Spleen (tissue), 7 donors: ENCODE measurements around the gene NT5DC4.

Source experiments
- CTCF ChIP-seq, 11 experiments: fragments of 200-600 bp in 7 of 11; fragments of 450-650 bp in 4 of 11; sonication (generic) in 4 of 11; IDR thresholded peaks in 8 of 11; conservative IDR thresholded peaks in 3 of 11; 1 replicate in 7 of 11; 2 replicates in 4 of 11; pipeline versions ENCODE4 v1.4.0 to v1.8.0; 2016 to 2021; ENCODE audit warnings: antibody characterized with exemption in 11 of 11, inconsistent platforms in 4 of 11, mild to moderate bottlenecking in 1 of 11
- POLR2A ChIP-seq, 3 donors: fragments of 450-650 bp; IDR thresholded peaks; one replicate each; pipeline ENCODE4 v1.5.1; 2017; ENCODE audit warnings: antibody characterized with exemption in 3 of 3, mild to moderate bottlenecking in 1 of 3
- donor health status: DM: no; HTN: no; CAD: no; lungs with moderate emphysema.
- donor health status: DM: no; HTN: no; CAD: no.
- donor health status: DM: no; HTN: no; CAD: no.

GRCh38 chr2:112733871-112734270 lies 13.1 kb downstream of the NT5DC4 start:
- TF ChIP-seq CTCF (IDR thresholded peaks at IDR 0.05 in 8 of 11, conservative IDR thresholded peaks at IDR 0.05 in 3 of 11) (no peak), POLR2A (IDR thresholded peaks at IDR 0.05) (no peak)
